RWPE2 (cell line): ENCODE data around the gene NR6A1.
A peak's percentile ranks its signal among the peaks of the same experiment; 100 is the strongest.

Experiments
- ATAC-seq: fragments of 200-7000 bp; cut with Tn5 transposase; 3 replicates; pipeline ENCODE4 v1.9.1; 2021; ENCODE audit warnings: low read depth
- DNase-seq: peaks from one replicate; pipeline ENCODE4 v3.0.0-alpha.2; 2020; ENCODE audit warnings: low spot score
- H3K27ac ChIP-seq: fragments of 450-650 bp; 2 replicates; pipeline ENCODE4 v1.5.1; 2017; ENCODE audit warnings: mild to moderate bottlenecking; ENCODE audit not compliant: poor library complexity, severe bottlenecking
- H3K27me3 ChIP-seq: fragments of 250-450 bp; sonication (Bioruptor Pico); 2 replicates; pipeline ENCODE4 v1.5.1; 2021; ENCODE audit warnings: mild to moderate bottlenecking, moderate library complexity; ENCODE audit not compliant: insufficient read depth, poor library complexity, severe bottlenecking
- H3K36me3 ChIP-seq: fragments of 250-450 bp; sonication (Bioruptor Pico); 2 replicates; pipeline ENCODE4 v1.5.1; 2020; ENCODE audit warnings: low read depth, mild to moderate bottlenecking, moderate library complexity
- H3K4me1 ChIP-seq: fragments of 250-450 bp; sonication (Bioruptor Pico); 2 replicates; pipeline ENCODE4 v1.5.1; 2021; ENCODE audit warnings: mild to moderate bottlenecking, moderate library complexity; ENCODE audit not compliant: insufficient read depth, poor library complexity, severe bottlenecking
- H3K4me3 ChIP-seq: fragments of 250-450 bp; sonication (Bioruptor Pico); 2 replicates; pipeline ENCODE4 v1.5.1; 2021; ENCODE audit warnings: mild to moderate bottlenecking, moderate library complexity; ENCODE audit not compliant: severe bottlenecking
- H3K9me3 ChIP-seq: fragments of 250-450 bp; sonication (Bioruptor Pico); 2 replicates; pipeline ENCODE4 v1.5.1; 2021; ENCODE audit warnings: mild to moderate bottlenecking, moderate library complexity; ENCODE audit not compliant: severe bottlenecking
- CTCF ChIP-seq: fragments of 450-650 bp; IDR thresholded peaks from one replicate; pipeline ENCODE4 v1.5.1; 2017; ENCODE audit warnings: mild to moderate bottlenecking, moderate library complexity; ENCODE audit not compliant: poor library complexity, severe bottlenecking

NR6A1 gene

DNA sequence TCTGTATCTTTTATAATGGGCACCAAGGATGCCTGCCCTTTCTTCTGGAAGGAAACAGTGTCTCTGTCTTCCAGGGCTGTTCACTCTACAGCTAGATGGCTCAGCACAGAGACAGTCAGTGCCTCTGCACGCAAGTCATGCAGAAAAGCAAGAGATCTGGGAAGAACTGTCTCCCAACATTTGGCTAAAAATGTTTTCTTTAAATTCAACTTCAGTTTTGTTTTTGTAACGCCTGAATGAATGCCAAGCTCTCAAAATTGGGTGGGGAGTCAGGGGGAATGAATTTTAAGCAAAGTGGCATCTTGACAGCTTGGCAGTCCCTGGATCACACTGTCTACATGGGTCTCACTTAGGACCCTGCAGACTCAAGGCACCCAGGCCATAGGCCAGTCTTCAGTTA, 18.4 kb upstream of the NR6A1 start:
- peak; percentile 6 for DNase-seq
- no peak overlapping the region for H3K4me3 ChIP-seq
- TF ChIP-seq CTCF, result no peak
- H3K4me1 ChIP-seq, result peaks cover 11% of the 10 kb centered on the region
- ATAC-seq, result no peak
- no peaks in the 10 kb centered on the region for H3K36me3 ChIP-seq
- H3K27ac ChIP-seq, result no peak overlapping the region
- no peaks in the 10 kb centered on the region for H3K9me3 ChIP-seq
- H3K27me3 ChIP-seq, result no peaks in the 10 kb centered on the region

- Histone ChIP-seq H3K4me3 (no peak overlapping the region), H3K36me3 (no peaks in the 10 kb centered on the region), H3K9me3 (no peaks in the 10 kb centered on the region), H3K4me1 (peaks cover 15% of the 10 kb centered on the region), H3K27me3 (no peaks in the 10 kb centered on the region), H3K27ac (no peak overlapping the region)
- peak; percentile 19 for DNase-seq
- ATAC-seq, result no peak
- TF ChIP-seq CTCF, result no peak
Measured at GRCh38 chr9:124788542-124789217, 17.6 kb upstream of the NR6A1 start.

DNA sequence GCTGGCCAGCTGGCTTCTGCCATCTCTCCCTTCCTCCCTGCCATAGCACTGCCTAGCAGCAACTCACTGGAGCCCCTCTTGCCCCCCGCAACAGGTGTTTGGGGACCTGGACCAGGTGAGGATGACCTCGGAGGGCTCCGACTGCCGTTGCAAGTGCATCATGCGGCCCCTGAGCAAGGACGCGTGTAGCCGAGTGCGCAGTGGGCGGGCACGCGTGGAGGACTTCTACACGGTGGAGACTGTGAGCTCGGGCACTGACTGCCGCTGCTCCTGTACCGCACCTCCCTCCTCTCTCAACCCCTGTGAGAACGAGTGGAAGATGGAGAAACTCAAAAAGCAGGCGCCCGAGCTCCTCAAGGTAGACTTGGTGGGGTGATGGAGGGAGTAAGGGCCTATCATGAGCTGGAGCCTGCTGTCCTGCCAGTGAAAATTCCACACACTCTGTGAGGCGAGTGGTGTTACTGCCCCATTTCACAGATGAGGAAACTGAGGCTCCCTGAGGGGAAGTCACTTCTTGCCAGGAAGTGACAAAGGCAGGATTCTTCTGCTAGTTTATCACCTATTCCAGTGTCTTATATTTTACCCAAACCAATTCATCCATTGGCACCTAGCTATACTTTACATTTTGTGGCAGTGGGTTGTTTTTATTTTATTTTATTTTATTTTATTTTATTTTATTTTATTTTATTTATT, 15.9 kb upstream of the NR6A1 start:
- Histone ChIP-seq H3K36me3 (no peaks in the 10 kb centered on the region), H3K27me3 (no peaks in the 10 kb centered on the region), H3K4me1 (peaks cover 6% of the 10 kb centered on the region), H3K9me3 (no peaks in the 10 kb centered on the region), H3K27ac (no peak overlapping the region), H3K4me3 (no peak overlapping the region)
- no peak for TF ChIP-seq CTCF
- ATAC-seq (no peak), DNase-seq (peak; percentile 53)

DNA sequence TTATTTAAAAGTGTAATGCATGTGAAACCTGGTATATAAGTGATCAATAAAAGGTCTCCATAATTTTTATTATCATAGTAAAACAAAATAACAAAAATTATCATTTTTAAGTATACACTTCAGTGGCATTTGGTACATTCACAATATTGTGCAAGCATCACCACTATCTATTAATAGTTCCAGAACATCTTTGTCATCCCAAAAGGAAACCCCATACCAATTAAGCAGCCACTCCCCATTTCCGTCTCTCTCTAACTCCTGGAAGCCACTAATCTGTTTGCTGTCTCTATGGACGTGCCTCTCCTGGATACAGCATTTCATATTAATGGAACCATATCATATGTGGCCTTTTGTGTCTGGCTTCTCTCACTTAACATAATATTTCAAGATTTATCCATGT, 13.4 kb upstream of the NR6A1 start:
- H3K36me3 ChIP-seq, result no peaks in the 10 kb centered on the region
- no peak overlapping the region for H3K4me3 ChIP-seq
- H3K4me1 ChIP-seq, result peaks cover 10% of the 10 kb centered on the region
- H3K9me3 ChIP-seq, result no peaks in the 10 kb centered on the region
- no peaks in the 10 kb centered on the region for H3K27me3 ChIP-seq
- ATAC-seq (peak; percentile 49; the same call in 2 of the 3 replicates), DNase-seq (no peak)
- H3K27ac ChIP-seq, result peak overlapping the region; percentile 2
- no peak for TF ChIP-seq CTCF

DNA sequence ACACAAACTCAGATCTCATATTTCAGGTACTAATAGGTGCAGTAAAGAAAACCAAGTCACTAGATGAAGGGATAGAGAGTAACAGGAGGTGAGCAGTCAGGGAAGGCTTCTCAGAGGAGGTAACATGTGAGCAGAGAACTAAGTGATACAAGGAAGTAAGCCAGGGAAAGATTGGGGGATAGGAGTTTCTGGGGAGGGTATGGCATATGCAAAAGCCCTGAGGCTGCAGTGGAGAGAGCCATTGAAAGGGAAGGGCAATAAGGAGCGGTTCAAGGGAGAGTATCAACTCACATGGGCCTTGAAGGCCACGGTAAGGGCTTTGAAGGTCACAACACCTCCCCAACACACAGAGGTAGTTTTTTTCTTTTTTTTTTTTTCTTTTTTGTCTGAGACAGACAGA, 12.7 kb upstream of the NR6A1 start:
- peak overlapping the region; percentile 6 for H3K27ac ChIP-seq
- ATAC-seq (no peak), DNase-seq (no peak)
- no peaks in the 10 kb centered on the region for H3K9me3 ChIP-seq
- H3K27me3 ChIP-seq, result no peaks in the 10 kb centered on the region
- H3K36me3 ChIP-seq, result no peaks in the 10 kb centered on the region
- no peak overlapping the region for H3K4me3 ChIP-seq
- H3K4me1 ChIP-seq, result peaks cover 14% of the 10 kb centered on the region
- no peak for TF ChIP-seq CTCF
